C4-2B (cell line): ENCODE measurements around the gene AGPAT3.

Source experiments
- CTCF ChIP-seq: fragments of 450-650 bp; conservative IDR thresholded peaks from 2 replicates; pipeline ENCODE4 v1.5.1; 2017; ENCODE audit warnings: mild to moderate bottlenecking
- ZFX ChIP-seq: fragments of 450-650 bp; IDR thresholded peaks from 2 replicates; pipeline ENCODE4 v1.6.1; 2017

- no peak for TF ChIP-seq CTCF
- TF ChIP-seq ZFX, result no peak
Measured at GRCh38 chr21:43853851-43854772, 10.9 kb upstream of the AGPAT3 start.
